Thyroid gland (tissue), 4 donors: ENCODE results near the gene ZC3HAV1L. TPM values are rescaled to one million over a fixed set of nuclear protein-coding genes. Genes with fewer than 3 reads are reported as not detected.
"Not testable (repeated sequence)": the region's sequence is repeated elsewhere in the genome, so short reads cannot be mapped to it uniquely, and the experiment has no call there.

Experiments used
- DNase-seq, 2 donors: peaks; one replicate each; pipeline ENCODE4 v3.0.0-alpha.2; 2019
- H3K27ac ChIP-seq, 3 donors: fragments of 200-600 bp; sonication (generic); 1 replicate in 2 of 3; 2 replicates in 1 of 3; pipeline ENCODE4 v1.5.1; 2016 to 2019; ENCODE audit warnings: mild to moderate bottlenecking in 1 of 3, moderate library complexity in 1 of 3
- H3K27me3 ChIP-seq: fragments of 200-600 bp; sonication (generic); one replicate; pipeline ENCODE4 v1.5.1; 2019
- H3K36me3 ChIP-seq, 2 donors: fragments of 200-600 bp; sonication (generic); one replicate each; pipeline ENCODE4 v1.5.1; 2016 to 2019
- H3K4me1 ChIP-seq, 2 donors: fragments of 200-600 bp; sonication (generic); one replicate each; pipeline ENCODE4 v1.5.1; 2017 to 2019
- H3K4me3 ChIP-seq, 3 donors: fragments of 200-600 bp; sonication (generic); replicated peaks in 1 of 3; 1 replicate in 2 of 3; 2 replicates in 1 of 3; pipeline ENCODE4 v1.5.1; 2016; ENCODE audit warnings: mild to moderate bottlenecking in 1 of 3
- H3K9me3 ChIP-seq: fragments of 200-600 bp; sonication (generic); one replicate; pipeline ENCODE4 v1.5.1; 2017
- POLR2A ChIP-seq, 2 donors: fragments of 450-650 bp; IDR thresholded peaks; one replicate each; pipeline ENCODE4 v1.6.1; 2017; ENCODE audit warnings: antibody characterized with exemption in 2 of 2, mild to moderate bottlenecking in 2 of 2, moderate library complexity in 1 of 2
- WGBS, 2 donors: methylation state at CpG; one replicate each; pipeline ENCODE4 v1.1.5; 2017; 5-methylcytosine and 5-hydroxymethylcytosine counted together
- intact Hi-C: fragments of 100-400 bp; cut with DNase I; formaldehyde crosslinking; loops from one replicate; pipeline ENCODE4 v1.15.1; 2023
- total RNA-seq, 4 donors: library from RNA; depleted of rRNA; stranded (reverse); fragments of >200 nt; gene quantifications; one replicate each; pipeline ENCODE4 v1.2.3, GENCODE V29; 2016
- TF ChIP-seq, protein P1 (sequence below), 6 experiments: fragments of 200-600 bp in 3 of 6; fragments of 450-650 bp in 3 of 6; sonication (generic) in 3 of 6; IDR thresholded peaks; one replicate each; pipeline ENCODE4 v1.5.1; 2016 to 2019; ENCODE audit warnings: antibody characterized with exemption in 6 of 6, mild to moderate bottlenecking in 2 of 6, inconsistent platforms in 1 of 6, moderate library complexity in 1 of 6

ZC3HAV1L gene
- total RNA-seq, 4 donors from 2014 or later, result 31.7 to 73.7 (median 45.5) TPM

DNA sequence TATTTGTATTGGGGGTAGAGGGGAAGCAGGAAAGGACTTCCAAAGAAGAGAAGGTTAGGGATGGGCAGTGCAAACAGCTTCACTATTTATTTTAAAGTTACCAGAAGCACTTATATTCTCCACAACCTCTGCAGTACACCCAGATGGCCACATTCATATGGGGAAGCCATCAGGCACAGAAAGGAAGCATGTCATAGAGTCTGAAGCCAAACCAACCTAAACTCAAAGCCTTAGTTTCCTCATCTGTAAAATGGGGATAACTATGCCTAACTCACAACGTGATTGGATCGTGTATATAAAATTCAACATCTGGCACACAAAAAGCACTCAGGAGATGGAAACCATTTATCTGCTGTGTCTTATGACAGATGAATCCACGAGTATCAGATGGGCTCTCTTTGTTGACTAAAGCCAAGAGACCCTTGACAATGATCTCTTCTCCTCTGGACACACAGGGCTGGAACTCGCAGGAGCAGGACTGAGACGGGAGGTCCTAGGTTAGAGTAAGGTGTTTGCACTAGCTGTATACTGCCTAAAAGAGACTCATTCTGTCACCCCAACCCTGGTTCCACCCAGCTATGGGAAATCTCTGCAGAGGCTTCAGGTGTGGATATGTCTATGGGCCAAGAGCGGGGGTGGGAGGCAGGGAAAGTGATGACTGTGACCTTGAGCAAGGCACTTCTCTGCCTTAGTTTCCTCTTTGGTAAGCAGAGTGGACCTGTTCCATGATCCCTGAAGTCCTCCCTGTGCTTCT is 56.4 kb downstream of the ZC3HAV1L start:
- WGBS, 2 donors, result 94% methylated on average over 6 of the region's 6 CpGs
- H3K4me3 ChIP-seq, result no peak overlapping the region
- TF ChIP-seq, protein P1, sequence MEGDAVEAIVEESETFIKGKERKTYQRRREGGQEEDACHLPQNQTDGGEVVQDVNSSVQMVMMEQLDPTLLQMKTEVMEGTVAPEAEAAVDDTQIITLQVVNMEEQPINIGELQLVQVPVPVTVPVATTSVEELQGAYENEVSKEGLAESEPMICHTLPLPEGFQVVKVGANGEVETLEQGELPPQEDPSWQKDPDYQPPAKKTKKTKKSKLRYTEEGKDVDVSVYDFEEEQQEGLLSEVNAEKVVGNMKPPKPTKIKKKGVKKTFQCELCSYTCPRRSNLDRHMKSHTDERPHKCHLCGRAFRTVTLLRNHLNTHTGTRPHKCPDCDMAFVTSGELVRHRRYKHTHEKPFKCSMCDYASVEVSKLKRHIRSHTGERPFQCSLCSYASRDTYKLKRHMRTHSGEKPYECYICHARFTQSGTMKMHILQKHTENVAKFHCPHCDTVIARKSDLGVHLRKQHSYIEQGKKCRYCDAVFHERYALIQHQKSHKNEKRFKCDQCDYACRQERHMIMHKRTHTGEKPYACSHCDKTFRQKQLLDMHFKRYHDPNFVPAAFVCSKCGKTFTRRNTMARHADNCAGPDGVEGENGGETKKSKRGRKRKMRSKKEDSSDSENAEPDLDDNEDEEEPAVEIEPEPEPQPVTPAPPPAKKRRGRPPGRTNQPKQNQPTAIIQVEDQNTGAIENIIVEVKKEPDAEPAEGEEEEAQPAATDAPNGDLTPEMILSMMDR (IDR thresholded peaks at IDR 0.05), result no peak
- TF ChIP-seq POLR2A (IDR thresholded peaks at IDR 0.05), result no peak

DNA sequence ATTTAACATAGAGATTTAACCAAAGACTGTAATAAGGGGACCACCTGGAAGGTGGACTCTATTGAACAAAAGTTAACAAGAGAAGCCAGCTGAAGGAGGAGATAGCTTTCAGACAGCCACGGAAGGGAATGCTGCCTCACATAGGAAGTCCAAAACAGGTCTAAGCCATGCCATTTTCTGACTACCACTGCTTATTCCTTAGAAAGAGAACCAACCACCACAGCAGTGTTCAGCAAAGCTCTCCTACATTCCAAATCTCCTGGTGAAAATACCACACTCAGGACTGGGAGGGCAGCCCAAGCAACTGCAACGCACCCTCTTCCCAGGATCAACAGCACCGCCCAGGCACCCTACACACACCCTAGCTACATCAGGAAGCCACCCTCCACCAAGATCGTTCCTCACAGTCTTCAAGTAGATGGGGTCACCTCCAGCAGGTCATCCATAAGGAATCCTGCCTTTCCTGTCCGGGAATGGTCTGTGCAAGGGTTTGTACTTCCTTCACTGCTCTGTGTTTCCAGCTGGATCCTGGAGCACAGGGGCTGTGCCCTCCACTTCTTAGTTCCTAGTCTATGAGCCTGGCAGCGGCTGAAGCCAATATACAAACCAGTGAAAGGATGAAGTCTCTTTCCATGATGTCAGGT is 57.2 kb downstream of the ZC3HAV1L start:
- WGBS, 2 donors, result 69 to 74% methylated on average over 6 of the region's 6 CpGs
- H3K27me3 ChIP-seq, result no peaks in the 10 kb centered on the region
- H3K9me3 ChIP-seq, result no peaks in the 10 kb centered on the region
- peaks cover 17 to 28% of the 10 kb centered on the region in 2 donors for H3K4me1 ChIP-seq
- TF ChIP-seq, protein P1 (IDR thresholded peaks at IDR 0.05), result no peak
- no peak for TF ChIP-seq POLR2A (IDR thresholded peaks at IDR 0.05)
- H3K27ac ChIP-seq, result no peak overlapping the region
- no peak for DNase-seq
- H3K4me3 ChIP-seq, result no peak overlapping the region
- no peaks in the 10 kb centered on the region for H3K36me3 ChIP-seq
- intact Hi-C loops, result no loop called here

More for the DNA sequence above, 56.4 kb downstream of the ZC3HAV1L start:
- H3K27ac ChIP-seq, result no peak overlapping the region
- intact Hi-C loops, result no loop called here
- no peaks in the 10 kb centered on the region for H3K9me3 ChIP-seq
- DNase-seq, result no peak
- H3K4me1 ChIP-seq, result peaks cover 17 to 28% of the 10 kb centered on the region in 2 donors
- no peaks in the 10 kb centered on the region for H3K36me3 ChIP-seq
- H3K27me3 ChIP-seq, result no peaks in the 10 kb centered on the region

DNA sequence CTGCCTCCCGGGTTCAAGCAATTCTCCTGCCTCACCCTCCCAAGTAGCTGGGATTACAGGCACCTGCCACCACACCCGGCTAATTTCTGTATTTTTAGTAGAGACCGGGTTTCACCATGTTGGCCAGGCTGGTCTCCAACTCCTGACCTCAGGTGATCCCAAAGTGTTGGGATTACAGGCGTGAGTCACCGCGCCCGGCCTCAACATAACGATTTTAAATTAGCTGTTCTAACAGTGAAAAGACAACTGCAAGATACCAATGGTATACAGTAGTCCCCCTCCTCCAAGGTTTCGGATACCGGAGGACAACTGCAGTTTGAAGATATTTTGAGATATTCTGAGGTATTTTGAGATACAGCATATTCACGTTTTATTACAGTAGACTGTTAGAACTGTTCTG is 59.7 kb downstream of the ZC3HAV1L start:
- WGBS, 2 donors, result 88 to 90% methylated on average over 11 of the region's 11 CpGs
- peaks cover 13 to 23% of the 10 kb centered on the region in 2 donors for H3K4me1 ChIP-seq
- DNase-seq, H3K27ac ChIP-seq, H3K4me3 ChIP-seq, H3K36me3 ChIP-seq, H3K27me3 ChIP-seq, H3K9me3 ChIP-seq, intact Hi-C loops: not testable (repeated sequence)

Other genes with a start within 250 kb of the ZC3HAV1L start
- not detected for gene TMEM213, start 238.0 kb downstream of the ZC3HAV1L start, total RNA-seq
- gene ATP6V0A4, start 237.8 kb downstream of the ZC3HAV1L start, total RNA-seq, result not detected
- 1 to 10 TPM; 1.2 to 3.9 (median 2.6) TPM for gene KIAA1549, start 54.7 kb downstream of the ZC3HAV1L start, total RNA-seq
- gene ZC3HAV1, start 73.7 kb upstream of the ZC3HAV1L start, total RNA-seq, result 10 to 100 TPM; 43.4 to 59.7 (median 50.2) TPM
- gene UBN2, start 195.2 kb upstream of the ZC3HAV1L start, total RNA-seq, result 10 to 100 TPM; 19.9 to 33.7 (median 24.7) TPM